HS-5 (cell line): Measurements from ENCODE around the gene MAP3K12.

Experiments
- DNase-seq: peaks from one replicate; pipeline ENCODE4 v3.0.0-alpha.2; 2012; ENCODE audit warnings: low read depth

Gene MAP3K12

GRCh38 chr12:53510181-53510812, 11.0 kb upstream of the MAP3K12 start:
- no peak for DNase-seq

- DNase-seq = peak; percentile 48
Measured at GRCh38 chr12:53508534-53509170, 9.4 kb upstream of the MAP3K12 start.

GRCh38 chr12:53507603-53507885, 8.3 kb upstream of the MAP3K12 start:
- no peak for DNase-seq

- no peak for DNase-seq
Measured at GRCh38 chr12:53506881-53507602, 7.8 kb upstream of the MAP3K12 start, which contains the start of gene NPFF. Gene NPFF, minus strand, starts transcription at chr12:53507484. Its CDS starts 10 bp downstream, at chr12:53507474.

DNA sequence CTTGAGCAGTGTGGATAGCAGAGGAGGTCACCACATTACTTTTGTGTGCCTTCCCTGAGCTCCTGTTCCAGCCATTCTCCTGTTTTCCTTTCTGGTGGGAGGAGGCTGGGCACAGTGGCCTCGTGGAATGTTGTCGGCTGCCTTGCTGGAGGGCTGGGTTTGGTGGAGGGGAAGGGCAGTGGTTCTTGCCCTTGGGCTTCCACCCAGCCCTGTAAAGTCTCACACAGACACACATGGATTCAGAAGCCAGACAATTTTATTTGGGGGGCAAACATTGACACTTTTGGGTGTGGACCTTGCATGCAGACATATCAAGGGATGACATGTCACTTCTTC, 7.2 kb upstream of the MAP3K12 start:
- no peak for DNase-seq

- no peak for DNase-seq
Measured at GRCh38 chr12:53505555-53506449, 6.5 kb upstream of the MAP3K12 start.

- DNase-seq = no peak
Measured at GRCh38 chr12:53505086-53505485, 5.8 kb upstream of the MAP3K12 start.

GRCh38 chr12:53504004-53504920, 5.0 kb upstream of the MAP3K12 start:
- no peak for DNase-seq

DNA sequence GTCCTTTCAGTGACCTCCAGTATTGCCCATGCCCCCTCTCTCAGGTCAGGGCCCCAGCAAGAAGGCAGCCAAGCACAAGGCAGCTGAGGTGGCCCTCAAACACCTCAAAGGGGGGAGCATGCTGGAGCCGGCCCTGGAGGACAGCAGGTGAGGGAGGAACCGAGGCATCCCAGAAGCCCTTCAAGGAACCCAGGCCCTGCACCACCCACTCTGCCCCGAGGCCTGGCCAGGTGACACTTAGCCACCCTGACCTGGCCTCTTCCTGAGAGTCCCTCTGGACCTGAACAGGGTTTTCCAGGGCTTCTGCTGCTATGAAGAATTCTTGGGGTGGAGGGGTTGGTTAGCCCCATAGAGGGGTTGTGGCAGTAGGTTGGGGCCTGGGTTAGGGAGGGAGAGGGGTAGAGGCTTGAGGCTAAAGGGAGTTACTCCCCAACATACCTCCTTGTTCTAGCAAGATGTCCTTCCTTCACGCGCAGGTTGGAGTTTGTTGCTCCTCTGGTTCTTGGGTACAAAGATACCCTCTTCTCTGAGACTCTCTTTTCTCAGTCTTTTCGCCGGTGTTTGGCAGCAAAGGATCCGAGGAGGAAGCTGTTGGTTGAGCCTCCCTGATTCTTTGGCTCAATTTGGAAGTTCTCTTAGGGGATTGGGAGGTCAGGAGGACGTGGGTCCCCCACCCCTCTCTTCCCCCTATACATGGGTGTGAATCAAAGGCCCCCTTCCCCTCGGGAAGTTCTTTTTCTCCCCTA, 3.9 kb upstream of the MAP3K12 start:
- DNase-seq = no peak

- no peak for DNase-seq
Measured at GRCh38 chr12:53502331-53502730, 3.1 kb upstream of the MAP3K12 start.

DNA sequence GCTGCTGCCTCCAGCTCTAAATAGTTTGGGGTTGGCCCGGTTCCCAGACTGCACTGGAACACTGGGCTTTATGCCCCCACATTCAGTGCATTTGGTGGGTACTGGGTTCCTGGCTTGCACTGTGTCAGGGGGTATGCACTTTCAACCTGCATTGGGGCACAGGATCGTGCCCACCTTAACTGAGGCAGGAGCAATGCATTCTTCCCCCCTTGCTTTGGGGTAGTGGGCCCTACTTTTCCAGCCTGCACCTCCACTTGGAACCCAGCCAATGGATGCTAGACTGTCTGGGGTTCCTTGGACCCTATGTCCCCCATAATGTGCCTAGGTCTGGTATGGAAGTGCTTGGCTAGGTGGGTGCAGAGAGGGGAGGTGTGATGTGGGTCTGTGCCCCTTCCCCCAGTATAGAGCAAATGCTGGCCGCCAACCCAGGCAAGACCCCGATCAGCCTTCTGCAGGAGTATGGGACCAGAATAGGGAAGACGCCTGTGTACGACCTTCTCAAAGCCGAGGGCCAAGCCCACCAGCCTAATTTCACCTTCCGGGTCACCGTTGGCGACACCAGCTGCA, 2.4 kb upstream of the MAP3K12 start:
- no peak for DNase-seq

GRCh38 chr12:53500776-53501614, 1.7 kb upstream of the MAP3K12 start, which contains the start of gene TARBP2:
Gene TARBP2, plus strand, starts transcription at chr12:53501283. Its CDS starts 126 bp downstream, at chr12:53501409.
- DNase-seq = peak; percentile 99

- DNase-seq = no peak
Measured at GRCh38 chr12:53500142-53500775, 1.0 kb upstream of the MAP3K12 start.

DNA sequence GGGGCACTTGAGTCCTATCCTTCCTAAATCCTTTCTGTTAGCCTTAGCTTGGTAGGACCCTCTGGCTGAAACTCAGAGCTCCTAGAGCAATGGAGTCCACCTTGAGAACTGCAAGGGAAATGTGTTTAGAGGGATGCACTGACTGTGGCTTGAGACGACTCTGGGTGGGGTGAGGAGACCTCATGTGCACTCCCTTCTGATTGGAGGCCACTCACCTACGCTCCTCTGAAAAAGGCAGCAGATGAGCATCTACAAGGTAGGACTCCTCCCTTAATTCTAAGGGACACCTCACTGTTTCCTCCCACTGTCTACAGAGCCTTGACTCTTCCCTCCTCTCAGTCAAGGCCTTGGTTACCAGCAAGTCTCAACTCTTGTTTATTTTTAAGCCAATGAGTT, 1.0 kb downstream of the MAP3K12 start:
- no peak for DNase-seq

DNA sequence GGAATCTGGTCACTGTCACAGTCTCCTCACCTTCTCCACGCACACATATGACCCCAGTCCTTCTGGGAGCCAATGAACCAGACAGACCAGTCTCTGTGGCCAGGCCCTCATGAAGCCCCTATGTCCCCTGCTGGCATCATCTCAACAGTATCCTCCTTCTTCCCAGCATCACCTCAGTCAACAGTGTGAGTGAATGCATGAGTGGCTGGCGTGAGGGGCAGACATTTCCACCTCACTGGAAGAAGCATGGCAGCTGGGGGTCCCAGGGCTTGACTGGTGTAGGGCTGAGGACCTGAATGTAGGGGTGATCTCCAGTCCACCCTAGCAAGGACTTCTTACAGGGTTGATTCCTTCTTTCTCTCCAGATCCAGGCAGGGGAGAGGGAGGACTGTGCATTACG, 1.8 kb downstream of the MAP3K12 start:
- DNase-seq = no peak

GRCh38 chr12:53496752-53497032, 2.6 kb downstream of the MAP3K12 start:
- DNase-seq = no peak

DNA sequence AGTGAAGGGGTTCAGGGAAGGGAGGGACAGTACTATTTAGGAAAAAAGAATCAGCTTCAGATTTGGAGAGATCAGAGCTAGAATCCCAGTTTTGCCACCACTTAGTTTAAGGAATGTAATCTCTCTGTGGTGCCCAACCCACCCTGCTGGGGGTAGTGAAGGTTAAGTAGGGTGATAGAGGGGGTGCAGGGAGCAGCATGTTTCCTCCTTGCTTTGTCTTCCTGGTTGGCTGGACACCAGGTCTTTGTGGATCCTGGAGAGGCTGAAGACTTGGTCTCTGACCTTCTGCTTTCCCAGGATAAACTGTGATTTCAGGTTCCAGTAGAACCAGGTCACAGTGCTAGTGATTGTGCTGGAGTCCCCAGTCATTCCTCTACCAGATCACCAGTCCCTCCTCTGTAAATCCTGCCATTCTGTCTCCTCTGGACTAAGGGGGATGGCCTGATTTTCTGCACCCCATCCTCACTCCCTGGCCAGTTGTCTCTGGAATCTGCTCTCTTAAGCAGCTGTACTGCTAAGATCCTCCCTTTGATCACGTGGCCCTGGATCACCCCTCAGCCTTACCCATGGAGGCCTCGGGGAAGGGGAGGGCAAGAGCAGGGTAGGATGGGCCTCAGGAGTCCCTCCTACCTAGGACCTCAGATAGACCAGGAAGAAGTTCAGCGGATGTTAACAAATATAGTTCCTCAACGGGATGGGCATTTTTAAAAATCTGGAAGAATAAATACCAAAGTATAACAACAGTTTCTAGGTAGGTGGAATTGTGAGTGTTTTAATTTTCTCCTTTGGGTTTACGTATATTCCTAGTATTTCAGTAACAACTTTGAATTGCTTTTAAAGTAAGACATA, 3.1 kb downstream of the MAP3K12 start:
- DNase-seq = no peak
